B cell (primary cell): ENCODE measurements around the gene ELMOD3. TPM values are rescaled to one million over a fixed set of nuclear protein-coding genes. Genes with fewer than 3 reads are reported as not detected.

Source experiments
- ATAC-seq: fragments of 200-7000 bp; cut with Tn5 transposase; one replicate; pipeline ENCODE4 v1.10.0; 2021; ENCODE audit warnings: low read depth, mild to moderate bottlenecking, moderate number of reproducible peaks, moderate library complexity
- CTCF ChIA-PET: fragments of 350-600 bp; sonication (Branson Sonifier 250); formaldehyde crosslinking; loops from one replicate; lab custom pipeline; 2021; ENCODE audit warnings: antibody characterized with exemption, inconsistent platforms; lab: Charles Lee
- POLR2A ChIA-PET: fragments of 350-600 bp; sonication (Branson Sonifier 250); formaldehyde crosslinking; loops from one replicate; lab custom pipeline; 2021; ENCODE audit warnings: antibody characterized with exemption; lab: Charles Lee
- DNase-seq: peaks from one replicate; pipeline ENCODE4 v3.0.0; 2013
- H2AFZ ChIP-seq: 2 replicates; pipeline ENCODE4 v1.6.1; 2012; ENCODE audit warnings: mild to moderate bottlenecking, low read depth, low read length; ENCODE audit not compliant: insufficient read depth, poor library complexity, severe bottlenecking
- H3K27ac ChIP-seq, 2 donors: 1 replicate in 1 of 2; 2 replicates in 1 of 2; pipeline ENCODE4 v1.5.1; 2012 to 2013; ENCODE audit warnings: low read length in 2 of 2, mild to moderate bottlenecking in 2 of 2, moderate library complexity in 1 of 2
- H3K27me3 ChIP-seq, 4 experiments: fragments of 200-600 bp in 1 of 4; sonication (generic) in 1 of 4; replicated peaks in 1 of 4; 1 replicate in 2 of 4; 2 replicates in 2 of 4; pipeline versions ENCODE4 v1.6.1 to v1.7.0; 2013 to 2016; ENCODE audit warnings: low read length in 3 of 4, mild to moderate bottlenecking in 2 of 4, mixed read lengths in 1 of 4, moderate library complexity in 1 of 4; ENCODE audit not compliant: insufficient read depth in 4 of 4, control insufficient read depth in 3 of 4; ENCODE audit errors: control extremely low read depth in 1 of 4
- H3K36me3 ChIP-seq, 2 experiments: replicated peaks in 1 of 2; 1 replicate in 1 of 2; 2 replicates in 1 of 2; pipeline versions ENCODE4 v1.6.1 to v1.7.1; 2013; ENCODE audit warnings: low read length in 1 of 2; ENCODE audit not compliant: insufficient read depth in 2 of 2, control insufficient read depth in 1 of 2; ENCODE audit errors: control extremely low read depth in 1 of 2, extremely low read depth in 1 of 2
- H3K4me1 ChIP-seq, 2 donors: fragments of 200-600 bp in 1 of 2; sonication (generic) in 1 of 2; 1 replicate in 1 of 2; 2 replicates in 1 of 2; pipeline versions ENCODE4 v1.5.1 to v1.6.1; 2013 to 2017; ENCODE audit warnings: low read length in 2 of 2; ENCODE audit not compliant: control insufficient read depth in 2 of 2, insufficient read depth in 2 of 2
- H3K4me2 ChIP-seq: replicated peaks from 2 replicates; pipeline ENCODE3; 2012; ENCODE audit warnings: mild to moderate bottlenecking, low read depth, low read length; ENCODE audit not compliant: poor library complexity, severe bottlenecking
- H3K4me3 ChIP-seq, 5 experiments: fragments of 200-600 bp in 1 of 5; sonication (generic) in 1 of 5; 1 replicate in 3 of 5; 2 replicates in 2 of 5; pipeline versions ENCODE4 v1.5.1 to v1.7.0; 2011 to 2016; ENCODE audit warnings: low read length in 4 of 5, mild to moderate bottlenecking in 4 of 5, low read depth in 2 of 5, control low read depth in 1 of 5, moderate library complexity in 1 of 5; ENCODE audit not compliant: insufficient read depth in 1 of 5; ENCODE audit errors: control extremely low read depth in 1 of 5, extremely low read depth in 1 of 5
- H3K79me2 ChIP-seq: fragments of 200-600 bp; sonication (generic); one replicate; pipeline ENCODE4 v1.6.0; 2016; ENCODE audit warnings: low read length; ENCODE audit not compliant: control insufficient read depth, insufficient read depth
- H3K9ac ChIP-seq: fragments of 200-600 bp; sonication (generic); 2 replicates; pipeline ENCODE4 v1.6.1; 2017; ENCODE audit warnings: mild to moderate bottlenecking, low read length, moderate library complexity
- H3K9me3 ChIP-seq, 3 donors: one replicate each; pipeline versions ENCODE4 v1.6.1 to v1.7.1; 2013; ENCODE audit warnings: low read length in 2 of 3; ENCODE audit not compliant: control insufficient read depth in 2 of 3, insufficient read depth in 1 of 3; ENCODE audit errors: control extremely low read depth in 1 of 3
- H4K20me1 ChIP-seq: 2 replicates; pipeline ENCODE4 v1.6.0; 2012; ENCODE audit warnings: mild to moderate bottlenecking, low read length; ENCODE audit not compliant: insufficient read depth, control insufficient read depth, poor library complexity, severe bottlenecking
- H3K27ac Mint-ChIP-seq: one replicate; pipeline ENCODE4 v1.8.0; 2021; ENCODE audit warnings: mixed read lengths
- H3K27me3 Mint-ChIP-seq: one replicate; pipeline ENCODE4 v1.8.0; 2021; ENCODE audit warnings: mixed read lengths
- H3K4me1 Mint-ChIP-seq: one replicate; pipeline ENCODE4 v1.8.0; 2021; ENCODE audit warnings: mixed read lengths
- H3K4me3 Mint-ChIP-seq: one replicate; pipeline ENCODE4 v1.8.0; 2021; ENCODE audit warnings: mixed read lengths
- H3K9me3 Mint-ChIP-seq: one replicate; pipeline ENCODE4 v1.8.0; 2022; ENCODE audit warnings: mixed read lengths; ENCODE audit not compliant: insufficient read depth
- CTCF ChIP-seq: fragments of 200-600 bp; IDR thresholded peaks from one replicate; pipeline ENCODE4 v1.8.0; 2022; ENCODE audit warnings: antibody characterized with exemption, mild to moderate bottlenecking
- EZH2 ChIP-seq: IDR thresholded peaks from 2 replicates; pipeline ENCODE4 v1.6.1; 2012; ENCODE audit warnings: borderline replicate concordance, low read depth, mild to moderate bottlenecking, moderate library complexity, low read length; ENCODE audit not compliant: insufficient read depth, poor library complexity, severe bottlenecking
- WGBS: methylation state at CpG from one replicate; pipeline ENCODE4 v1.1.5; 2013; ENCODE audit warnings: missing lambda C conversion rate; ENCODE audit not compliant: insufficient coverage; 5-methylcytosine and 5-hydroxymethylcytosine counted together
- intact Hi-C: fragments of 100-400 bp; cut with micrococcal nuclease; formaldehyde crosslinking; loops from one replicate; pipeline ENCODE4 v1.10.0; 2022
- polyA plus RNA-seq: library from polyadenylated mRNA; depleted of rRNA; stranded (reverse); fragments of >200 nt; gene quantifications from 2 replicates; pipeline ENCODE4 v1.2.3, GENCODE V29; 2012
- total RNA-seq, 2 donors: library from RNA; stranded (reverse); fragments of 120-200 nt in 1 of 2; gene quantifications; 1 replicate in 1 of 2; 2 replicates in 1 of 2; pipeline versions ENCODE4 v1.2.3 to v1.2.4, GENCODE V29; 2013 to 2022

ELMOD3 gene
- total and polyA plus RNA-seq, 2 donors (not counting 1 experiment from before 2014, with no cell fraction given) = 34.3 to 57.6 TPM

DNA sequence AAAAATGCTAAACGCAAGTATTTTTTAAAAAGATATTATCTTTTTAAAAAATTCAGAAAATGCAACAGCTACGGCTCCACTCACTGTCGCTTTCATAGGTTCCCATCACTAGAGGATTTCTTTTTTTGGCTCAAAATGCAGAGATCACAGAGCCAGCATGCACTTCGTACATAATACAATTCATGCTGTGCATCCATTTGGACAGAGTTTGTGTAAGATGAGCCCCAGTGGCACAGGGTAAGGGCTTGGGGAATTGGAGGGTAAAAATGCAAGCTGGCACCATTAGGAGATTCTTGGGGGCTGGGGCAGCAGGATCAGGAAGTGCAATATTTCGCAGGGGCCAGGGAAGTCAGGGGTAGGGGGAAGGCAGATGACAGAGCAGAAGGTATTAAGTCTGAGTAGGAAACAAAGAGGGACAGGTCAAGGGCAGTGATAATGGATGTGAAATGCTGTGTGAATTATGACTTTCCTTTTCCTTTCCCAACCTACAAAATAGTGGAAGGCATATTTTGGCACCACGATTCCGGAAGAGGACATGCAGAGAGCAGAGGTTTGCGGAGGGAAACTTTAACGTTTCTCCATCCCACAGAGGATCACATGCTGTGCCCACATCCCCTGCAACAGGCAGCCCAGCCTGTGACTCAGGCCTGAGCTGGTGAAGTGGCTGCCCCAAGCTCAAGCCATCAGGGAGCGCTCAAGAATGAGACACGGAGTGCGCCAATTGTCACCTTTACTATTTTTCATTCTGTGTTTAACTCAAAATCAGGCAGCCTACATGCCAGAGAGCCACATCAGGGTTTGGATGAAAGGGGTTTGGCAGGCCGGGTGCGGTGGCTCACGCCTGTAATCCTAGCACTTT, 50.9 kb downstream of the ELMOD3 start:
- H3K9ac ChIP-seq = peak overlapping the region; percentile 6
- H3K27me3 ChIP-seq = no peaks in the 10 kb centered on the region
- intact Hi-C loops = loop anchor here (1.0 kb wide), 1 partner anchor 13 kb away; no protein-coding TSS in a partner anchor
- Mint-ChIP-seq H3K27ac (peak overlapping the region; percentile 87), H3K4me3 (peak overlapping the region; percentile 75), H3K27me3 (no peaks in the 10 kb centered on the region), H3K9me3 (no peaks in the 10 kb centered on the region), H3K4me1 (peaks cover 67% of the 10 kb centered on the region)
- H3K4me2 ChIP-seq = peak overlapping the region; percentile 57
- ChIA-PET CTCF (interaction anchor here (0.9 to 8.7 kb wide), 2 partner anchors 14 kb away, joined by 3 to 45 read pairs; no protein-coding TSS in a partner anchor), POLR2A (interaction anchor here (0.6 to 1.6 kb wide), 2 partner anchors 13 to 78 kb away, joined by 3 to 6 read pairs; partner anchors contain the start of gene SH2D6)
- H3K79me2 ChIP-seq = peaks cover 55% of the 10 kb centered on the region
- H2AFZ ChIP-seq = peak overlapping the region; percentile 35
- peak overlapping the region in 1 of 2 donors; percentile 15 for H3K27ac ChIP-seq
- H3K9me3 ChIP-seq = peaks cover 0 to 4% (median 0%) of the 10 kb centered on the region in 3 donors
- H3K4me3 ChIP-seq = peak overlapping the region in 1 of 5 experiments; percentile 9
- ATAC-seq = peak; percentile 21
- peaks cover 10% of the 10 kb centered on the region for H4K20me1 ChIP-seq
- 11% methylated on average over 9 of the region's 15 CpGs for WGBS
- peak; percentile 43 for DNase-seq
- TF ChIP-seq EZH2 (no peak), CTCF (no peak)
- H3K36me3 ChIP-seq = peaks cover 3 to 16% of the 10 kb centered on the region in 2 experiments
- H3K4me1 ChIP-seq = peaks cover 66 to 69% of the 10 kb centered on the region in 2 donors
